SHP77 treated with DMSO at 0.1 percent for 48 hours (cell line): ENCODE measurements around the gene FAM118B.

Experiments used
- DNase-seq: peaks from one replicate; lab custom pipeline; 2025; lab: John Stamatoyannopoulos, UW

The FAM118B gene

DNA sequence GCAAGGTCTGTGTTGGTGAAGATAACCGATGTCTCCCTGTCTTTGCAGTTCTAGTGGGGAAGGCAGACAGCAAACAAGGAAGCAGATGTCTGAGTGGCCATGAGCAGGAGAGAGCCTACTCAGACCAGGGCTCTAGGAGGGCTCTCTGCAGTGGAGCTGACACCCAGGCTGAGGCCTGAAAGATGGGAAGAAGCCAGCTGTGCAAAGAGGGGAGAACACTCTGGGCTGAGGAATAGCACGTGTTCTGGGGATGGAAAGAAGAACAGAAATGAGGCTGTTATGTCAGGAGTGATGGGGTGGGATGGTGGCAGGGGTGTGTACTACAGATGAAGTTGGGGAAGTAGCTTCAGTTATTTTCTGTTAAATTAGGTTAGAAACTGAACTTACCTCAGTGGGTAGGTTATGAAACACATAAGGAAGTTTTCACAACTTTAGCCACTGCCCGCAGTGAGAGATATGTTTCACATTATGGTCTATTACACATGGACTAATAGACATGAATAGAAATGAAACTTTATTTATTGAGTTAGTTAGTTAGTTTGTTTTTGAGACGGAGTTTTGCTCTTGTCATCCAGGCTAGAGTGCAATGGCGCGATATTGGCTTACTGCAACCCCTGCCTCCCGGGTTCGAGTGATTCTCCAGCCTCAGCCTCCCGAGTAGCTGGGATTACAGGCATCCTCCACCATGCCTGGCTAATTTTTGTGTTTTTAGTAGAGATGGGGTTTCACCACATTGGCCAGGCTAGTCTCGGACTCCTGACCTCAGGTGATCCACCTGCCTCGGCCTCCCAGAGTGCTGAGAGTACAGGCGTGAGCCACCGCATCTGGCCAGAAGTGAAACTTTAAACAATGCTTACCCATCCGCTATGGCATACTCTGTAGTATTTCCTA, 100.1 kb downstream of the FAM118B start:
- DNase-seq, result no peak
